H1 (cell line): Measurements from ENCODE around the gene NR1I2. TPM values are rescaled to one million over a fixed set of nuclear protein-coding genes. Genes with fewer than 3 reads are reported as not detected.

Source experiments
- EZH2 ChIP-seq: fragments of 200-600 bp; sonication (generic); IDR thresholded peaks from 2 replicates; pipeline ENCODE4 v1.7.1; 2012; ENCODE audit warnings: low read depth, mild to moderate bottlenecking, moderate library complexity, low read length, inconsistent platforms; ENCODE audit not compliant: severe bottlenecking
- MAFK ChIP-seq: IDR thresholded peaks from 2 replicates; pipeline ENCODE4 v1.6.1; 2012; ENCODE audit warnings: low read depth, mild to moderate bottlenecking, improper control_type of control experiment, low read length
- POLR2A ChIP-seq, 2 experiments: IDR thresholded peaks; 1 replicate in 1 of 2; 2 replicates in 1 of 2; pipeline ENCODE4 v1.6.1; 2011; ENCODE audit warnings: low read depth in 2 of 2, low read length in 2 of 2, mild to moderate bottlenecking in 2 of 2; ENCODE audit errors: control extremely low read depth in 1 of 2
- POU5F1 ChIP-seq: IDR thresholded peaks from 2 replicates; pipeline ENCODE4 v1.6.1; 2011; ENCODE audit warnings: low read depth, mild to moderate bottlenecking, low read length, moderate library complexity
- polyA plus RNA-seq, 7 experiments: library from polyadenylated mRNA; depleted of rRNA in 3 of 7; stranded (reverse) in 5 of 7; unstranded in 2 of 7; fragments of >200 nt in 5 of 7; fragments of 200-250 nt in 2 of 7; gene quantifications; 1 replicate in 5 of 7; 2 replicates in 1 of 7; 4 replicates in 1 of 7; pipeline versions ENCODE4 v1.2.1 to v1.2.3, GENCODE V29; 2011 to 2013; ENCODE audit warnings: missing spikeins in 2 of 7, mixed read lengths in 2 of 7
- total RNA-seq: library from RNA; stranded (reverse); fragmentation: NEBNext Ultra II Directional; extraction: Animal tissue kit (Norgen Biotek cat#: 25700); gene quantifications from 2 replicates; pipeline ENCODE4 v1.2.1, GENCODE V29; 2021
- TF ChIP-seq, protein P1 (sequence below): IDR thresholded peaks from 2 replicates; pipeline ENCODE4 v1.6.1; 2012; ENCODE audit warnings: low read length, inconsistent platforms
- TF ChIP-seq, protein P2 (sequence below): IDR thresholded peaks from 2 replicates; pipeline ENCODE4 v1.6.1; 2012; ENCODE audit warnings: inconsistent platforms

The NR1I2 gene
- total and polyA plus RNA-seq, 2 of the 8 experiments (the other 6 are each of a cell fraction or from before 2014, with no cell fraction given) = 0.28 to 1.8 TPM

DNA sequence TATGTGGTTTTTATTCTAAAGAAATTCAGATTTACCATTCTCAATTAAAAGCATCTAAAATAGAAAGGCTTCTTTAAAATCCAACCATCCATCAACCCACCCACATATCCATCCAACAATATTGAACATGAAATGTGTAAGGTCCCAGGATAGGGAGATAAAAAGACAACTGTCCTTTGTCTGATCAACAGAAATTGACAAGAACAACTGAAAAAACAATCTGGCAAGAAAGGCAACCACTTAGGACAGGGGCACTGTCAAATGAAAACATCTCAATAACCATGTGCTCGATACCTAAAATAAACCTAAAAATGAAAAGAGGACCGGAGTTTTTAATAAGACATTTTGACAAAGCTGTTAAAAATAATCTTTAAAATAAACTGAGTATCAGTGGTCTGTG is 67.2 kb downstream of the NR1I2 start (continued):
- TF ChIP-seq, protein P1, sequence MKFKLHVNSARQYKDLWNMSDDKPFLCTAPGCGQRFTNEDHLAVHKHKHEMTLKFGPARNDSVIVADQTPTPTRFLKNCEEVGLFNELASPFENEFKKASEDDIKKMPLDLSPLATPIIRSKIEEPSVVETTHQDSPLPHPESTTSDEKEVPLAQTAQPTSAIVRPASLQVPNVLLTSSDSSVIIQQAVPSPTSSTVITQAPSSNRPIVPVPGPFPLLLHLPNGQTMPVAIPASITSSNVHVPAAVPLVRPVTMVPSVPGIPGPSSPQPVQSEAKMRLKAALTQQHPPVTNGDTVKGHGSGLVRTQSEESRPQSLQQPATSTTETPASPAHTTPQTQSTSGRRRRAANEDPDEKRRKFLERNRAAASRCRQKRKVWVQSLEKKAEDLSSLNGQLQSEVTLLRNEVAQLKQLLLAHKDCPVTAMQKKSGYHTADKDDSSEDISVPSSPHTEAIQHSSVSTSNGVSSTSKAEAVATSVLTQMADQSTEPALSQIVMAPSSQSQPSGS = no peak
- TF ChIP-seq POLR2A (IDR thresholded peaks at IDR 0.05; ENCODE audit: control extremely low read depth in 1 of 2, low read depth in 2 of 2, low read length in 2 of 2) (no peak), MAFK (no peak), POU5F1 (no peak), EZH2 (no peak)
- TF ChIP-seq, protein P2, sequence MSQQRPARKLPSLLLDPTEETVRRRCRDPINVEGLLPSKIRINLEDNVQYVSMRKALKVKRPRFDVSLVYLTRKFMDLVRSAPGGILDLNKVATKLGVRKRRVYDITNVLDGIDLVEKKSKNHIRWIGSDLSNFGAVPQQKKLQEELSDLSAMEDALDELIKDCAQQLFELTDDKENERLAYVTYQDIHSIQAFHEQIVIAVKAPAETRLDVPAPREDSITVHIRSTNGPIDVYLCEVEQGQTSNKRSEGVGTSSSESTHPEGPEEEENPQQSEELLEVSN = no peak
